ENCODE data around the gene RIN3. TPM values are rescaled to one million over a fixed set of nuclear protein-coding genes. Genes with fewer than 3 reads are reported as not detected.

Gene RIN3
- polyA plus RNA-seq, 3 donors = 42.8 to 144 (median 54.6) TPM

GRCh38 chr14:92627707-92628215 lies 114.2 kb downstream of the RIN3 start:
- no peak for DNase-seq
- Mint-ChIP-seq H3K4me3 (no peak overlapping the region), H3K4me1 (peaks cover 36% of the 10 kb centered on the region), H3K36me3 (peaks cover 66 to 76% of the 10 kb centered on the region in 2 donors), H3K27me3 (ENCODE audit: low read depth in 3 of 3) (peaks cover 0 to 4% (median 3%) of the 10 kb centered on the region in 3 donors), H3K27ac (peak overlapping the region in 1 of 7 donors; percentile 69), H3K9me3 (peaks cover 35 to 50% (median 41%) of the 10 kb centered on the region in 7 donors)
- Histone ChIP-seq H3K4me2 (replicated peaks; ENCODE audit: extremely low read depth, low read length, poor library complexity, severe bottlenecking) (no peak overlapping the region), H2AFZ (ENCODE audit: insufficient read depth, low read depth, low read length, poor library complexity, severe bottlenecking) (no peak overlapping the region), H3K27ac (ENCODE audit: low read depth in 1 of 2, low read length in 2 of 2) (no peak overlapping the region), H4K20me1 (ENCODE audit: insufficient read depth, low read length) (peaks cover 78% of the 10 kb centered on the region), H3K36me3 (replicated peaks in 1 of 2; ENCODE audit: control insufficient read depth in 1 of 2, insufficient read depth in 2 of 2, low read length in 2 of 2) (peaks cover 19 to 60% of the 10 kb centered on the region in 2 donors), H3K4me3 (replicated peaks in 1 of 3; ENCODE audit: low read depth in 2 of 3, low read length in 3 of 3) (peak overlapping the region in 1 of 3 experiments; percentile 17), H3K79me2 (ENCODE audit: insufficient read depth, low read length) (peaks cover 3% of the 10 kb centered on the region), H3K9me3 (replicated peaks in 1 of 2; ENCODE audit: control insufficient read depth in 1 of 2, insufficient read depth in 1 of 2, low read length in 2 of 2) (peaks cover 34 to 53% of the 10 kb centered on the region in 2 donors), H3K4me1 (ENCODE audit: control insufficient read depth in 1 of 2, insufficient read depth in 2 of 2, low read length in 2 of 2) (peaks cover 25 to 37% of the 10 kb centered on the region in 2 donors), H3K9ac (ENCODE audit: insufficient read depth, low read length, poor library complexity, severe bottlenecking) (no peak overlapping the region), H3K27me3 (ENCODE audit: control insufficient read depth in 2 of 2, insufficient read depth in 2 of 2, low read length in 2 of 2) (no peaks in the 10 kb centered on the region)
- TF ChIP-seq CTCF (IDR thresholded peaks at IDR 0.05) = no peak
- 100% methylated on average over 2 of the region's 7 CpGs for WGBS (ENCODE audit: insufficient coverage)
- intact Hi-C loops (cut with micrococcal nuclease) = no loop called here

DNA sequence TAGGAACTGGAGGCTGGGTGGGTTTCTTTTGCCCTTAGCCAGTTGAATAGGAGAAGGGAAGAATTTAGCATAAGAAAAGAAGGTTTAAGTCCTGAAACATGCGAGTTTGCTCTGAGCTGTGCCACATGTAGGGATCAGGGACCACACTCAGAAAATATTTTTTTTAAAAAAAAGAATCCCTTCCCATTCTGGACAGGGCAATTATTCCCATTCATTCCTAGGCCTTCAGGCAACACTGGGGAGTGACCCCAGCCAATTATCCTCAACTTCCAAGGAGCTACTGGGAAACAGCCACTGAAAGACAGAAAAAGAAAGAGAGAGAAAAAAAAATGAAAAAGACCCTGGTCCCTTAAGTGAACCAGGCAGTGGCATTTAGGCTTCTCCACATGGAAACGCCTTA lies 115.1 kb downstream of the RIN3 start:
- peak overlapping the region in 1 of 7 donors; percentile 76 for H3K27ac Mint-ChIP-seq
- intact Hi-C loops (cut with micrococcal nuclease) = no loop called here
- peaks cover 59 to 70% of the 10 kb centered on the region in 2 donors for H3K36me3 Mint-ChIP-seq
- Histone ChIP-seq H3K27ac (ENCODE audit: low read depth in 1 of 2, low read length in 2 of 2) (no peak overlapping the region), H3K4me3 (replicated peaks in 1 of 3; ENCODE audit: low read depth in 2 of 3, low read length in 3 of 3) (no peak overlapping the region), H2AFZ (ENCODE audit: insufficient read depth, low read depth, low read length, poor library complexity, severe bottlenecking) (no peak overlapping the region), H3K4me1 (ENCODE audit: control insufficient read depth in 1 of 2, insufficient read depth in 2 of 2, low read length in 2 of 2) (peaks cover 34 to 46% of the 10 kb centered on the region in 2 donors), H3K4me2 (replicated peaks; ENCODE audit: extremely low read depth, low read length, poor library complexity, severe bottlenecking) (no peak overlapping the region), H3K27me3 (ENCODE audit: control insufficient read depth in 2 of 2, insufficient read depth in 2 of 2, low read length in 2 of 2) (no peaks in the 10 kb centered on the region), H3K36me3 (replicated peaks in 1 of 2; ENCODE audit: control insufficient read depth in 1 of 2, insufficient read depth in 2 of 2, low read length in 2 of 2) (peaks cover 13 to 52% of the 10 kb centered on the region in 2 donors), H3K79me2 (ENCODE audit: insufficient read depth, low read length) (peaks cover 2% of the 10 kb centered on the region), H4K20me1 (ENCODE audit: insufficient read depth, low read length) (peaks cover 78% of the 10 kb centered on the region), H3K9ac (ENCODE audit: insufficient read depth, low read length, poor library complexity, severe bottlenecking) (no peak overlapping the region), H3K9me3 (replicated peaks in 1 of 2; ENCODE audit: control insufficient read depth in 1 of 2, insufficient read depth in 1 of 2, low read length in 2 of 2) (peaks cover 33 to 44% of the 10 kb centered on the region in 2 donors)
- no peak overlapping the region for H3K4me3 Mint-ChIP-seq
- peaks cover 0 to 4% (median 3%) of the 10 kb centered on the region in 3 donors for H3K27me3 Mint-ChIP-seq (ENCODE audit: low read depth in 3 of 3)
- H3K9me3 Mint-ChIP-seq = peaks cover 30 to 46% (median 38%) of the 10 kb centered on the region in 7 donors
- DNase-seq = no peak
- peaks cover 45% of the 10 kb centered on the region for H3K4me1 Mint-ChIP-seq
- WGBS (ENCODE audit: insufficient coverage) = 100% methylated on average over 1 of the region's 2 CpGs
- no peak for TF ChIP-seq CTCF (IDR thresholded peaks at IDR 0.05)
